PC-9 (cell line): ENCODE results near the gene HES4. TPM values are rescaled to one million over a fixed set of nuclear protein-coding genes. Genes with fewer than 3 reads are reported as not detected.
A peak's percentile ranks its signal among the peaks of the same experiment; 100 is the strongest.

ENCODE experiments used
- BruUV-seq: library from RNA; stranded (reverse); fragments of 400-500 nt; replicated peaks from 2 replicates; lab custom pipeline; 2021; lab: Mats Ljungman, UMichigan
- CTCF ChIA-PET: fragments of 300-600 bp; sonication (Branson Sonifier 250); formaldehyde crosslinking; loops from one replicate; lab custom pipeline; 2022; ENCODE audit warnings: antibody characterized with exemption; lab: Charles Lee
- POLR2A ChIA-PET: fragments of 300-600 bp; sonication (Branson Sonifier 250); formaldehyde crosslinking; loops from one replicate; lab custom pipeline; 2022; ENCODE audit warnings: antibody characterized with exemption; ENCODE audit not compliant: unreplicated experiment; lab: Charles Lee
- DNase-seq, 2 experiments: peaks; one replicate each; pipeline versions ENCODE4 v3.0.0 to v3.0.0-alpha.2; 2015 to 2022; ENCODE audit warnings: mixed read lengths in 1 of 2
- H2AFZ ChIP-seq: fragments of 200-600 bp; sonication (generic); 2 replicates; pipeline ENCODE4 v1.8.1; 2017; ENCODE audit warnings: antibody characterized with exemption
- H3F3A ChIP-seq: fragments of 200-600 bp; sonication (generic); 2 replicates; pipeline ENCODE4 v1.8.1; 2017; ENCODE audit warnings: antibody characterized with exemption, mild to moderate bottlenecking, low read depth; ENCODE audit not compliant: insufficient read depth
- H3K27ac ChIP-seq: fragments of 200-600 bp; sonication (generic); 2 replicates; pipeline ENCODE4 v1.6.1; 2016; ENCODE audit warnings: mixed run types
- H3K27me3 ChIP-seq: fragments of 200-600 bp; sonication (generic); 2 replicates; pipeline ENCODE4 v1.6.1; 2016; ENCODE audit warnings: low read depth, mixed run types; ENCODE audit not compliant: insufficient read depth
- H3K36me3 ChIP-seq: fragments of 200-600 bp; sonication (generic); 2 replicates; pipeline ENCODE4 v1.6.1; 2016; ENCODE audit warnings: low read depth, mixed run types
- H3K4me1 ChIP-seq: fragments of 200-600 bp; sonication (generic); replicated peaks from 2 replicates; pipeline ENCODE4 v1.6.1; 2016; ENCODE audit warnings: mixed run types; ENCODE audit not compliant: insufficient read depth
- H3K4me2 ChIP-seq: fragments of 200-600 bp; sonication (generic); 2 replicates; pipeline ENCODE4 v1.6.1; 2017; ENCODE audit warnings: mixed run types
- H3K4me3 ChIP-seq: fragments of 200-600 bp; sonication (generic); 2 replicates; pipeline ENCODE4 v1.6.1; 2016; ENCODE audit warnings: mixed run types
- H3K79me2 ChIP-seq: fragments of 200-600 bp; sonication (generic); 2 replicates; pipeline ENCODE4 v1.6.1; 2017; ENCODE audit warnings: low read depth, mixed run types
- H3K9me2 ChIP-seq: fragments of 200-600 bp; sonication (generic); 2 replicates; pipeline ENCODE4 v1.8.1; 2017; ENCODE audit warnings: mild to moderate bottlenecking; ENCODE audit not compliant: insufficient read depth
- H3K9me3 ChIP-seq: fragments of 200-600 bp; sonication (generic); 2 replicates; pipeline ENCODE4 v1.8.1; 2016; ENCODE audit warnings: low read depth; ENCODE audit not compliant: insufficient read depth
- H4K20me1 ChIP-seq: fragments of 200-600 bp; sonication (generic); 2 replicates; pipeline ENCODE4 v1.8.1; 2017; ENCODE audit not compliant: insufficient read depth
- CTCF ChIP-seq: fragments of 200-600 bp; sonication (generic); conservative IDR thresholded peaks from 2 replicates; pipeline ENCODE4 v1.6.1; 2017; ENCODE audit warnings: mixed run types, antibody characterized with exemption, mild to moderate bottlenecking, moderate library complexity
- EZH2 ChIP-seq: fragments of 200-600 bp; sonication (generic); IDR thresholded peaks from 2 replicates; pipeline ENCODE4 v1.8.0; 2017; ENCODE audit warnings: antibody characterized with exemption, low read depth
- intact Hi-C: fragments of 100-400 bp; cut with micrococcal nuclease; formaldehyde crosslinking; loops from one replicate; pipeline ENCODE4 v1.10.0; 2022; ENCODE audit not compliant: unreplicated experiment
- total RNA-seq: library from RNA; stranded (reverse); gene quantifications from 2 replicates; pipeline ENCODE4 v1.2.3, GENCODE V29; 2021

Gene HES4
- total RNA-seq, 1 experiment from 2014 or later, result 19.2 TPM

- DNase-seq, result peak in 1 of 2 experiments; percentile 48
- POLR2A ChIA-PET, result interaction anchor here (0.5 kb wide), 1 partner anchor 21 kb away, joined by 4 read pairs; no protein-coding TSS in a partner anchor
- H3F3A ChIP-seq, result peaks cover 28% of the 10 kb centered on the region; the same call in 1 of the 2 replicates
- no peaks in the 10 kb centered on the region for H3K9me2 ChIP-seq
- intact Hi-C loops, result loop anchor here (1.0 kb wide), 1 partner anchor 16 kb away; no protein-coding TSS in a partner anchor
- H4K20me1 ChIP-seq, result peaks cover 17% of the 10 kb centered on the region
- peak overlapping the region; percentile 71 for H3K27ac ChIP-seq
- H3K4me3 ChIP-seq, result peak overlapping the region; percentile 97
- H2AFZ ChIP-seq, result no peak overlapping the region
- no peaks in the 10 kb centered on the region for H3K36me3 ChIP-seq
- no peaks in the 10 kb centered on the region for H3K9me3 ChIP-seq
- CTCF ChIA-PET, result no interaction called here
- H3K4me1 ChIP-seq, result no peaks in the 10 kb centered on the region
- peak overlapping the region; percentile 89 for H3K4me2 ChIP-seq
- peaks cover 30% of the 10 kb centered on the region for H3K79me2 ChIP-seq
- H3K27me3 ChIP-seq, result no peaks in the 10 kb centered on the region
- TF ChIP-seq CTCF, result no peak
- TF ChIP-seq EZH2, result no peak
- BruUV-seq, result TSS peak; percentile 55
Observed at GRCh38 chr1:998995-999724, 737 bp downstream of the HES4 start.

DNA sequence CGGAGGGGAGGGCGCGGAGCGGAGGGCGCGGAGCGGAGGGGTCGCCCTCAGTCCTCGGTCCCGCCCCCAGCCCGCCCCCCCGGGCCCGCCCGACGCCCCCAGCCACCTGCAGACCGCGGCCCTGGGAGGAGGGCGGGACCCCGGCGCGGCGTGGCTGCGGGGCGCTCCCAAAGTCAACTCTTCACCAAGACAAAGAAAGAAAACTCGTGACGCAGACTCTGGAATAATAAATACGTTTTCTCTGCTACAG is 1.2 kb downstream of the HES4 start:
- H3K27ac ChIP-seq, result no peak overlapping the region
- no peaks in the 10 kb centered on the region for H3K4me1 ChIP-seq
- peaks cover 28% of the 10 kb centered on the region; the same call in 1 of the 2 replicates for H3F3A ChIP-seq
- BruUV-seq, result no TSS peak
- peaks cover 30% of the 10 kb centered on the region for H3K79me2 ChIP-seq
- H2AFZ ChIP-seq, result no peak overlapping the region
- H3K27me3 ChIP-seq, result no peaks in the 10 kb centered on the region
- H3K4me3 ChIP-seq, result peak overlapping the region; percentile 97; the same call in 1 of the 2 replicates
- DNase-seq, result no peak
- peaks cover 17% of the 10 kb centered on the region for H4K20me1 ChIP-seq
- no peak for TF ChIP-seq EZH2
- TF ChIP-seq CTCF, result no peak
- H3K9me3 ChIP-seq, result no peaks in the 10 kb centered on the region
- H3K9me2 ChIP-seq, result no peaks in the 10 kb centered on the region
- intact Hi-C loops, result no loop called here
- ChIA-PET POLR2A (no interaction called here), CTCF (no interaction called here)
- H3K36me3 ChIP-seq, result no peaks in the 10 kb centered on the region
- peak overlapping the region; percentile 89 for H3K4me2 ChIP-seq

DNA sequence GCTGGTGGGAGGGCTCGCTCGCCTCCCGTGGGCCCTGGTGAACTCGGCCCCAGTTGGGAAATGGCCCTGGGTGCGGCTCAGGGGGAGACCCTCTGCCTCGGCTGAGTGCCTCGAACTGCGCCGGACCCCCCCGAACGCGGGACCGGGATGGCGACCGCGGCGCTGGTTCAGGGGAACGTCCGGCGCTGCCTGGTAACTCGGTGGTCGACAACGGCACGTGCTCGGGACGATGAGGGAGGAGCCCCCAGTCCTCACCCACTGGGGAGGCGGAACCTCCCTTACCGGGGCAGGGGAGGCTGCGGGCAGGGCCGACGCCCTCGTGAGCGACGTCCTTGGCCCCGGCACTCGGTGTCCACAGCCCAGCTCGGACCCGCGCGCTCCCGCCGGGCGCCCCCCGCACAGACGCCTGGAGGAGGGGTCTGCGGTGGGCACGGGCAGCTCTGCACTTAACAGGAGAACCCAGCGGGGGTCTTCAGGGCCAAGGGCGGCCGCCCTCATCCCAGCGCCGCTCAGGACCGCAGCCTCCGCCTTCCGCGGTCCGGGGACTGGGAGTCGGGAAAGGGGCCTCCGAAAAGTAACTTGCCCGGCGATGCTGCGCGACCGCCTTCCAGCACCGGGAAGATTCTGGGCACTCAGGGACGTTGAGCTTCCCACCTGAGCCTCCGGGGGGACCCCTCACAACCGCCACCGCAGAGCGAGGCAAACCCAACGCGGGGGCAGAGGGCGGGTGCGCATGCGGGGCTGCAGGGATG is 1.7 kb downstream of the HES4 start:
- Histone ChIP-seq H3K9me2 (no peaks in the 10 kb centered on the region), H3K79me2 (peaks cover 28% of the 10 kb centered on the region), H3F3A (peaks cover 28% of the 10 kb centered on the region; the same call in 1 of the 2 replicates), H3K4me3 (no peak overlapping the region), H3K4me1 (no peaks in the 10 kb centered on the region), H3K36me3 (no peaks in the 10 kb centered on the region), H3K27me3 (no peaks in the 10 kb centered on the region), H3K27ac (no peak overlapping the region), H3K9me3 (no peaks in the 10 kb centered on the region), H4K20me1 (peaks cover 16% of the 10 kb centered on the region), H3K4me2 (no peak overlapping the region; the same call in 1 of the 2 replicates), H2AFZ (no peak overlapping the region)
- BruUV-seq, result TSS peak; percentile 0
- POLR2A ChIA-PET, result no interaction called here
- intact Hi-C loops, result no loop called here
- no peak for TF ChIP-seq CTCF
- TF ChIP-seq EZH2, result no peak
- no peak for DNase-seq
- CTCF ChIA-PET, result no interaction called here
